ENCODE results near the gene UBAP1.

The UBAP1 gene

GRCh38 chr9:34170237-34170991 is 8.4 kb upstream of the UBAP1 start:
- no peak overlapping the region for H3K23ac ChIP-seq (ENCODE audit: low read length in 2 of 2)
- WGBS: 90% methylated on average over 1 of the region's 1 CpG

GRCh38 chr9:34171753-34172535 is 6.9 kb upstream of the UBAP1 start:
- no peaks in the 10 kb centered on the region for H3K9me3 ChIP-seq (ENCODE audit: control insufficient read depth, low read length)
- H3K27me3 ChIP-seq (ENCODE audit: control insufficient read depth in 1 of 2, insufficient read depth in 1 of 2, low read length in 2 of 2): no peaks in the 10 kb centered on the region
- H2BK5ac ChIP-seq (ENCODE audit: low read depth, low read length, poor library complexity, severe bottlenecking): no peak overlapping the region
- no peak overlapping the region for H4K8ac ChIP-seq (ENCODE audit: low read length)
- H3K23ac ChIP-seq (ENCODE audit: low read length in 2 of 2): no peak overlapping the region
- no peak overlapping the region for H2AFZ ChIP-seq (ENCODE audit: low read depth, low read length)
- no peak overlapping the region for H3K4ac ChIP-seq (ENCODE audit: low read depth in 1 of 2, low read length in 2 of 2)
- no peak overlapping the region for H3K18ac ChIP-seq (ENCODE audit: low read depth in 1 of 2, low read length in 2 of 2)
- H2AK5ac ChIP-seq (ENCODE audit: low read length, severe bottlenecking): no peak overlapping the region
- no peaks in the 10 kb centered on the region for H3K4me1 ChIP-seq (ENCODE audit: control insufficient read depth, insufficient read depth, low read depth, low read length)
- H4K91ac ChIP-seq (ENCODE audit: low read length): no peak overlapping the region
- H3K79me1 ChIP-seq (replicated peaks; ENCODE audit: low read length, poor library complexity, severe bottlenecking): no peaks in the 10 kb centered on the region
- H3K36me3 ChIP-seq (ENCODE audit: control insufficient read depth in 1 of 2, insufficient read depth in 2 of 2, low read depth in 1 of 2, low read length in 2 of 2): no peaks in the 10 kb centered on the region
- no peak overlapping the region for H3K4me2 ChIP-seq (ENCODE audit: low read length, poor library complexity, severe bottlenecking)
- H3K9ac ChIP-seq (ENCODE audit: low read length): no peak overlapping the region
- H2BK12ac ChIP-seq (ENCODE audit: low read length in 2 of 2): no peak overlapping the region
- no peak overlapping the region for H2BK15ac ChIP-seq (ENCODE audit: low read depth, poor library complexity, severe bottlenecking)
- H3K27ac ChIP-seq (ENCODE audit: low read length, poor library complexity, severe bottlenecking): no peak overlapping the region
- 99% methylated on average over 14 of the region's 15 CpGs for WGBS
- DNase-seq: no peak
- no peak overlapping the region for H3K4me3 ChIP-seq (ENCODE audit: insufficient read depth in 1 of 2, low read depth in 1 of 2, low read length in 2 of 2)
- no peak overlapping the region for H2BK120ac ChIP-seq (ENCODE audit: low read depth, low read length)
- H3K14ac ChIP-seq (ENCODE audit: low read length in 2 of 2): no peak overlapping the region

More at GRCh38 chr9:34170237-34170991, 8.4 kb upstream of the UBAP1 start:
- Histone ChIP-seq H3K36me3 (ENCODE audit: control insufficient read depth in 1 of 2, insufficient read depth in 2 of 2, low read depth in 1 of 2, low read length in 2 of 2) (no peaks in the 10 kb centered on the region), H2AFZ (ENCODE audit: low read depth, low read length) (no peak overlapping the region), H2BK12ac (ENCODE audit: low read length in 2 of 2) (no peak overlapping the region), H3K9me3 (ENCODE audit: control insufficient read depth, low read length) (no peaks in the 10 kb centered on the region), H4K8ac (ENCODE audit: low read length) (no peak overlapping the region), H3K27me3 (ENCODE audit: control insufficient read depth in 1 of 2, insufficient read depth in 1 of 2, low read length in 2 of 2) (no peaks in the 10 kb centered on the region), H3K4me2 (ENCODE audit: low read length, poor library complexity, severe bottlenecking) (no peak overlapping the region), H3K4me1 (ENCODE audit: control insufficient read depth, insufficient read depth, low read depth, low read length) (no peaks in the 10 kb centered on the region), H2BK15ac (ENCODE audit: low read depth, poor library complexity, severe bottlenecking) (no peak overlapping the region), H3K4ac (ENCODE audit: low read depth in 1 of 2, low read length in 2 of 2) (no peak overlapping the region), H3K27ac (ENCODE audit: low read length, poor library complexity, severe bottlenecking) (no peak overlapping the region), H2AK5ac (ENCODE audit: low read length, severe bottlenecking) (no peak overlapping the region), H4K91ac (ENCODE audit: low read length) (no peak overlapping the region), H3K9ac (ENCODE audit: low read length) (no peak overlapping the region), H3K79me1 (replicated peaks; ENCODE audit: low read length, poor library complexity, severe bottlenecking) (no peaks in the 10 kb centered on the region), H3K14ac (ENCODE audit: low read length in 2 of 2) (no peak overlapping the region), H2BK120ac (ENCODE audit: low read depth, low read length) (no peak overlapping the region), H3K4me3 (ENCODE audit: insufficient read depth in 1 of 2, low read depth in 1 of 2, low read length in 2 of 2) (no peak overlapping the region), H3K18ac (ENCODE audit: low read depth in 1 of 2, low read length in 2 of 2) (no peak overlapping the region), H2BK5ac (ENCODE audit: low read depth, low read length, poor library complexity, severe bottlenecking) (no peak overlapping the region)
- no peak for DNase-seq

- H3K27me3 ChIP-seq (ENCODE audit: control insufficient read depth in 1 of 2, insufficient read depth in 1 of 2, low read length in 2 of 2): no peaks in the 10 kb centered on the region
- H4K91ac ChIP-seq (ENCODE audit: low read length): no peak overlapping the region
- no peak overlapping the region for H3K18ac ChIP-seq (ENCODE audit: low read depth in 1 of 2, low read length in 2 of 2)
- H2AK5ac ChIP-seq (ENCODE audit: low read length, severe bottlenecking): no peak overlapping the region
- H2BK15ac ChIP-seq (ENCODE audit: low read depth, poor library complexity, severe bottlenecking): no peak overlapping the region
- H3K9ac ChIP-seq (ENCODE audit: low read length): no peak overlapping the region
- no peak for DNase-seq
- H3K79me1 ChIP-seq (replicated peaks; ENCODE audit: low read length, poor library complexity, severe bottlenecking): peaks cover 6% of the 10 kb centered on the region
- H3K14ac ChIP-seq (ENCODE audit: low read length in 2 of 2): no peak overlapping the region
- no peak overlapping the region for H2BK120ac ChIP-seq (ENCODE audit: low read depth, low read length)
- no peak overlapping the region for H3K27ac ChIP-seq (ENCODE audit: low read length, poor library complexity, severe bottlenecking)
- no peak overlapping the region for H3K4me3 ChIP-seq (ENCODE audit: insufficient read depth in 1 of 2, low read depth in 1 of 2, low read length in 2 of 2)
- H2BK12ac ChIP-seq (ENCODE audit: low read length in 2 of 2): no peak overlapping the region
- H2AFZ ChIP-seq (ENCODE audit: low read depth, low read length): no peak overlapping the region
- H3K4ac ChIP-seq (ENCODE audit: low read depth in 1 of 2, low read length in 2 of 2): no peak overlapping the region
- H4K8ac ChIP-seq (ENCODE audit: low read length): no peak overlapping the region
- 83% methylated on average over 1 of the region's 3 CpGs for WGBS
- H3K9me3 ChIP-seq (ENCODE audit: control insufficient read depth, low read length): no peaks in the 10 kb centered on the region
- no peaks in the 10 kb centered on the region for H3K36me3 ChIP-seq (ENCODE audit: control insufficient read depth in 1 of 2, insufficient read depth in 2 of 2, low read depth in 1 of 2, low read length in 2 of 2)
- peaks cover 5% of the 10 kb centered on the region for H3K4me1 ChIP-seq (ENCODE audit: control insufficient read depth, insufficient read depth, low read depth, low read length)
- no peak overlapping the region for H3K4me2 ChIP-seq (ENCODE audit: low read length, poor library complexity, severe bottlenecking)
- H2BK5ac ChIP-seq (ENCODE audit: low read depth, low read length, poor library complexity, severe bottlenecking): no peak overlapping the region
- H3K23ac ChIP-seq (ENCODE audit: low read length in 2 of 2): no peak overlapping the region
Observed at GRCh38 chr9:34176089-34176488, 2.8 kb upstream of the UBAP1 start.
